B cell (primary cell): Measurements from ENCODE around the gene SC5D.

Experiments used
- CTCF ChIP-seq: fragments of 200-600 bp; IDR thresholded peaks from one replicate; pipeline ENCODE4 v1.8.0; 2022; ENCODE audit warnings: antibody characterized with exemption, mild to moderate bottlenecking
- EZH2 ChIP-seq: IDR thresholded peaks from 2 replicates; pipeline ENCODE4 v1.6.1; 2012; ENCODE audit warnings: borderline replicate concordance, low read depth, mild to moderate bottlenecking, moderate library complexity, low read length; ENCODE audit not compliant: insufficient read depth, poor library complexity, severe bottlenecking

- TF ChIP-seq CTCF (no peak), EZH2 (no peak)
Measured at GRCh38 chr11:121328176-121328966, 35.8 kb downstream of the SC5D start.
